ENCODE results near the gene CLEC9A. TPM values are rescaled to one million over a fixed set of nuclear protein-coding genes. Genes with fewer than 3 reads are reported as not detected.
"Not testable (repeated sequence)": the region's sequence is repeated elsewhere in the genome, so short reads cannot be mapped to it uniquely, and the experiment has no call there.

CLEC9A gene
- total RNA-seq (2014; rRNA removed; shearing (Covaris generic)): not detected in 2 replicates

- no peak for DNase-seq (ENCODE audit: low read depth)
These were observed at the start of gene CLEC9A for GRCh38 chr12:10030446-10030845. Gene CLEC9A, plus strand, starts transcription at chr12:10030682. Its CDS starts 22,006 bp downstream, at chr12:10052688.

GRCh38 chr12:9991876-9992275, 38.6 kb upstream of the CLEC9A start:
- DNase-seq (ENCODE audit: low read depth): no peak

- no peak for DNase-seq (ENCODE audit: low read depth)
These were observed 38.2 kb upstream of the CLEC9A start for GRCh38 chr12:9992296-9992695.

GRCh38 chr12:9999016-9999415, 31.5 kb upstream of the CLEC9A start, which contains the start of gene CLEC1B:
Gene CLEC1B, minus strand, starts transcription at chr12:9999121. Its CDS starts 21 bp downstream, at chr12:9999100.
- DNase-seq (ENCODE audit: low read depth): no peak

- DNase-seq (ENCODE audit: low read depth): no peak
These were observed 29.2 kb upstream of the CLEC9A start for GRCh38 chr12:10001171-10001776.

- DNase-seq (ENCODE audit: low read depth): no peak
These were observed 17.7 kb upstream of the CLEC9A start for GRCh38 chr12:10012630-10013330.

- no peak for DNase-seq (ENCODE audit: low read depth)
These were observed 15.0 kb upstream of the CLEC9A start for GRCh38 chr12:10015450-10015849.

- no peak for DNase-seq (ENCODE audit: low read depth)
These were observed 13.6 kb upstream of the CLEC9A start for GRCh38 chr12:10016881-10017280.

GRCh38 chr12:10018386-10018785, 12.1 kb upstream of the CLEC9A start:
- no peak for DNase-seq (ENCODE audit: low read depth)

- DNase-seq (ENCODE audit: low read depth): no peak
These were observed 9.1 kb upstream of the CLEC9A start for GRCh38 chr12:10021342-10021741.

GRCh38 chr12:10025236-10025635, 5.2 kb upstream of the CLEC9A start:
- DNase-seq (ENCODE audit: low read depth): no peak

- not testable (repeated sequence) for DNase-seq (ENCODE audit: low read depth)
These were observed 3.8 kb upstream of the CLEC9A start for GRCh38 chr12:10026666-10027065.

GRCh38 chr12:10027311-10027710, 3.2 kb upstream of the CLEC9A start:
- DNase-seq (ENCODE audit: low read depth): peak; percentile 4

GRCh38 chr12:10027721-10028120, 2.8 kb upstream of the CLEC9A start:
- peak; percentile 15 for DNase-seq (ENCODE audit: low read depth)

GRCh38 chr12:10031321-10031720, 839 bp downstream of the CLEC9A start:
- no peak for DNase-seq (ENCODE audit: low read depth)

- peak; percentile 39 for DNase-seq (ENCODE audit: low read depth)
These were observed 1.3 kb downstream of the CLEC9A start for GRCh38 chr12:10031771-10032175.

- DNase-seq (ENCODE audit: low read depth): no peak
These were observed 3.5 kb downstream of the CLEC9A start for GRCh38 chr12:10033783-10034545.

GRCh38 chr12:10042167-10042566, 11.7 kb downstream of the CLEC9A start:
- no peak for DNase-seq (ENCODE audit: low read depth)

- no peak for DNase-seq (ENCODE audit: low read depth)
These were observed 18.0 kb downstream of the CLEC9A start for GRCh38 chr12:10048526-10048925.

- no peak for DNase-seq (ENCODE audit: low read depth)
These were observed 21.9 kb downstream of the CLEC9A start for GRCh38 chr12:10052193-10052913.

GRCh38 chr12:10058387-10058786, 27.9 kb downstream of the CLEC9A start:
- no peak for DNase-seq (ENCODE audit: low read depth)

- DNase-seq (ENCODE audit: low read depth): no peak
These were observed 34.8 kb downstream of the CLEC9A start for GRCh38 chr12:10065241-10065640.
